NCI-H2029 (cell line): ENCODE measurements around the gene SPECC1.
"Not testable (repeated sequence)": the region's sequence is repeated elsewhere in the genome, so short reads cannot be mapped to it uniquely, and the experiment has no call there.

Experiments
- DNase-seq: peaks from one replicate; lab custom pipeline; 2025; lab: John Stamatoyannopoulos, UW

Gene SPECC1

DNA sequence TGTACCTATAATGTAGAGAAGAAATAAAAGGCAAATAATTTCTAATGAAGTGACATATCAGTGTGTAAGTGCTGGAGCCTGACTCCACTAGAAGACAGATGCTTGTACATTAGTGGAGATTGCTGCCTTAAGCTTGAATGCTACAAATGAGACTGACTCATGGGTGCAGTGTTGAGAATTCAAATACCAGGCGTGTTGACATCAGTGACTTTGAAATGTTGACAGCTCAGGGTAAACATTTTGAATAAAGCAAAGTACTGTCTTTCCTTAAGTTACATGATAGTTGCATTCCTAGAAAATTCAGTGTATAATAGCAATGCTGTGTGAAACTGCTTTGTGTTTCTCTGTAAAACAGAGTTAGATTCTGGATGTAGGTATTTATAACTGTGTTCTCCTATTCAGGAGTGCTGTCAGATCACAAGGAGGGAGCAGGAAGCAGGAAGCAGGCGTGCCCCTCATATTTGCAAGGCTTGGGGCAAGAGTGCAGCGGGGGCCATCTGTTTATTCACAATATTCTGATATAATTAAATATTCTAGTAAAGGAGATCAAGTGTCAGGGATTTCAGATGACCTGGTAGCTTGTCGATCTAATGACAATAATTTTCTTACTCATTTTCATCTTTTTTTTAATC lies 119.0 kb downstream of the SPECC1 start:
- no peak for DNase-seq

DNA sequence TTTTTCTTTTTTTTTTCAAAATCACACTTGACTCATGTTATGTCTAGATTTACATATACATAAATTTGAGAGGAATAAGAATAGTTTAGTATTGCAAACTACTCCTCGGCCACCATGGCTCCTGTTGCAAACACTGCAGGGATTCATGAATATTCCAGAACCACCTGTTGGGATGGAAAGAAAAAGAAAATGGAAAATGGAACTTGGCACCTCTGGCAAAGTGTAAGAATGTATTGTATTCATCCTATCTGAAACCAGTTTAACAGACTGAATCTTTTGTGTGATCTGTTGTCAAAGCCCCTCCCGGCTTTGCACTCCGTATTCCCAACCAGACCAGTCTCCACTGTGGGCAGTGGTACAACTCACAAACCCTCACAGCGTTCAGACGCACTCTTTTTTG lies 124.4 kb downstream of the SPECC1 start:
- no peak for DNase-seq

DNA sequence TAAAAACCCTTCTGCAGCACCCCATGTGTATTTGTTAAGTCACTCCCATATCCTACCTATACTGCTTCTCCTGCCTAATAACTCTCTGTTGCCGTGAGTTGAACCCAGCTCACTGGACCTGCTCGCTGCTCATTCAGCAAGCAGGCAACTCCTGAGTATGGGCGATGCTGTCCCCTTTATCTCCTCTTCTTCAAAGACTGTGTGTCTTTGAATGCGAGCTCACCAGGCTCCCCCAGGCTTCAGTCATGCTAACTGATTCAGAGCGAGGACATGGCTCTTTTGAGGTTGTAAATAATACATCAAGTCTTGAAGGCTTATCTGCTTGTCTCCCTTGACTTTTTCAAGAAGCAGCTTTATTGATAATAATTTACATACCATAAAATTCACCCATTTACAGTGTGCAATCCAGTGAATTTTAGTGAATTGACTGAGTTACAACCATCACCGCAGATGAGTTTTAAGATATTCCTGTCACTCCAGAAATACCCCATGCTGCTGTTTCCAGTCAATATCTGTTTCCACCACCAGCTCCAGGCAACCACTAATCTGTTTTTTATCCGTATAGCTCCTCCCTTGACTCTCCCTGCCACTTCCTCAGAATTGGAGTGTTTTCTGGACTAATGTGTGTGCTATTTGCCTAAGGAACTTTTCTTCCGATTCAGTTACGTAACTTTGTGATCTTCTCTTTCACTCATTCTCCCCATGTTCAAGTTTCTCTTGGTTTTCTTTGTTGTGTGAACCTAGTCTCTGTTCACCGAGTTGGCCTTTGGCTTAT lies 132.2 kb downstream of the SPECC1 start:
- no peak for DNase-seq

GRCh38 chr17:20142268-20142667 lies 133.1 kb downstream of the SPECC1 start:
- DNase-seq = no peak

GRCh38 chr17:20143740-20144139 lies 134.6 kb downstream of the SPECC1 start:
- DNase-seq = no peak

- no peak for DNase-seq
Measured at GRCh38 chr17:20145567-20145966, 136.4 kb downstream of the SPECC1 start.

DNA sequence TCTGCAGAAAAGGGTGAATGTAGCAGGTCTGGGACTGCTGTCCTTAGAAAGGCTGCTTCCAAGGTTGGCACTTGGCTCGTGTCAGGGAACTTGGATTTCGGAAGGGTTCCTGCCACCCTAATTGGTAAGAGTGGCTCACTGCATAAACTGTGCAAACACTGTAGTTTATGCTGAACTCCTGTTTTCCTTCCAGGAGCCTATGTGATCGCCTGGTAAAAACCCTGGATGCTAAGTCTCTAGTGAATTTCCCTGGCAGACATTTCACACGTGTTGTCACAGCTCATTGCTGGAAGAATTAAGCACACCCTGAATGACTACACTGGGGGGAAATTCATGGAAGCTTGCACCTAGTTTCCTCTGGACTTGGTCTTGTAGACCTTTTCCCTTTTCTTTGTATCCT lies 140.1 kb downstream of the SPECC1 start:
- no peak for DNase-seq

DNA sequence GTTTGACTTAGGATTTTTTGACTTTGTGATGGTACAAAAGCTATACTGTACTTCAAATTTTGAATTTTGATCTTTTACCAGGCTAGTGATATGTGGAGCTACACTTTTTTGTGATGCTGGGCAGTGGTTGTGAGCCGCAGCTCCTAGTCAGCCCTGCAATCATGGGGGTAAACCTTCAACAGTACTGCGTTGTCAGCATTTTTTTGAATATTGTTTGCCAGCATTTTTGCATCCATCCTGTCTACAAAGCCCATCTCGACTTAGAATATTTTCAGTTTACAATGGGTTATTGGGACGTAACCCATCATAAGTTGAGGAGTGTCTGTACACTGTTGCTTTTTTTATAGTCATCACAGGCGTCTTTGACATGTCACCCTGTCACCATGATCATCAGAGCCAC lies 142.0 kb downstream of the SPECC1 start:
- no peak for DNase-seq

DNA sequence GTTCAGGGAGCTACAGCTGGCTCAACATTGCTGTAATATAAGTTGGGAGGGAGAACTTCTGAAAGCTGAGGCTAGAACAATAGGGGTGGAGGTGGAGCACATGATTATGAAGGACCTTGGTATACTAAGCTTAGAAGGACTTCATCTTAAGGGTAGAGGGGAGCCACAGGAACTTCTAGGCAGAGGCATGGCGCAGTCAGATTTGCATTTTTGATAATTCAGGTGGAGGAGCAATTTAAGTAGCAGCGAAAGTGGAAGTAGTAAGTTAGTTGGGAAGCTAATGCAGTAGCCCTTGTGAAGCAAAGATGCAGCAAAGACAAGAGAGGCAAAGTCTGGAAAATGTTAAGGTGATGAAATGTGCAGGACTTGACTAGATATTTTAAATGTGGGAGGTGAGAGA lies 144.1 kb downstream of the SPECC1 start:
- DNase-seq = no peak

DNA sequence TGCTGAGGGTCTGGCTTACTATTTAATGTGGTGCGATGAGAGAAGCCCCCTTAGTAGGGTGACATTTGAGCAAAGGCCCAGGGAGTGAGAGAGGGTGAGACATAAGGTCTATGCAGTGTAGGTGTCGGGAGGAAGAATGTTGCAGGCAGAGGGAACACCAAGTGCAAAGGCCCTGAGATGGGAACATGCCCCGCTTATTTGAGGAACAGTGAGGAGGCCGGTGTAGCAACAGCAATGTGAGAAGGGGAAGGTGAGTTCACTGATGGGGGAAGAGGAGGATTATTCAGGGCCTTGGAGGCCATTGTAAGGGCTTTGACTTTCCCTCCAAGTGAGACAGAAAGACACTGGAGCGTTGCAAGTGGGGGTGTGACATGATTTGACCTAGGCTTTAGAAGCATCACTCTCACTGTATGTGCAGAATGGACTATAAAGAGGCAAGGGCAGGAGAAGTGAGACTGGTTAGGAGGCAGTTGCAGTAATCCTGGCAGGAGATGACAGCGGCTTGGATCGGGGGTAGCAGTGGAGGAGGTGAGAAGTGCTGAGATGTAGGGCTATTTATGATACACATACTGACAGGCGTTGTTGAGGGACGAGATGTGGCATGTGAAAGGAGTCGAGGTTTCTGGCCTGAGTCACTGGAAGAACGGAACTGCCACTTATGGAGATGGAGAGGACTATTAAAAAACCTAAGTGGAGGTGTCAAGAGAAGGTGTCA lies 145.3 kb downstream of the SPECC1 start:
- DNase-seq = no peak

DNA sequence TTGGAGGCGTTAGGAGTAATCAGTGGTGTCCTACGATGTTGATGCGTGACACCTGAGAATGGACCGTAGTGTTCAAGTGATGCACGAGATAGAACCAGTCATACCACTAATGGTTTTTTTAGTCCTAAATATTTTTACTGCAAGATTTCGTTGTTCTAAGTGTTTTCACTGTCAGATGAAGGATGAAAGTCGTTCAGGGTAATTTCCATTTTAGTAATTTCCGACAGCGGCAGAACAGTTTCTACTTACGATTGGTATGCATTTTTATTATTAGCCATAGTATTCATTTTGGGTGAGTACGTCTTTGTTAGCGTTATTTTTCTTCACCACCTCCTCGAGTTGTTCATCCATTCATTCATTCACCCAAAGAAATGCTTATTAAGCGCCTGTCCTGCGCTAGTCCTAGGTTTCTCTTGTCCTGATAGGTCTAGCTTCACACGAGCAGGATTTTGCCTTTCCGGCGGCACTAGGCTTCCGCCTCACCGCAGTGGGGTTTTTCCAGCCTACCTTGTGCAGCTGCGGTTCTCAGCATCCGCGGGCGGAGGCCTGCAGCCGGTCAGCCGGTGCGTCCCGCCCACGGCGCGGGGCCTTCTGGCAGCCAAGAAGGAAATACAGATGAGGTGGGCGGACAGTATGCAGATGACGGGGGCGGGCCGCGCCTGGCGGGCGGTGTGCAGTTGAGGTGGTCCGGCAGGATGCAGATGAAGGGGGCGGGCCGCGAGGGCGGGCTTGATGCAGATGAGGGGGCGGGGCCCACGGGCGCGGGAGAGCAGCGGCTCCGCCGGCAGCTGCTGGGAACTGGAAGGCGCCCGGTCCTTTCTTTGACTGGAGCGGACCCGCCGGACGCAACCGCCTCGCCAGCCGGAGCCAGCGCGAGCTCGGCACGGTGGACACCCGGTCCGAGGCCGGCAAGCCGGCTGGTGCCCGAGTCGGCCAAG lies 146.4 kb downstream of the SPECC1 start:
- peak; percentile 88 for DNase-seq

GRCh38 chr17:20156196-20157000 lies 147.2 kb downstream of the SPECC1 start:
- DNase-seq = no peak

DNA sequence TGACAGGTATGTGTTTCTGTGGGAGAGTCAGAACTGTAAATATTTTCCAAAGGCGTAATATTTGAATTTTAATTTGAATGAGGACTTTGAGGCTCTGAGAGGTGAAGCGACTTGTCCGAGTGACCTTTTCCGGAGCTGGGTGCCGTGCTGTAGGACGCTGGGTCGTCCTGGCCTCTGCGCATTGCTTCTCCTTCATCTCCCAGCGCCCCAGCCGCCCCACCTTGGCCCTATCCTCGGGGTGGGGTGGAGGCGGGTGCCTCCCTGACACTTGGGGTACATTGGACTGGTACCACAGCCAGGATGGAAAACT lies 147.8 kb downstream of the SPECC1 start:
- DNase-seq = no peak

GRCh38 chr17:20158580-20158979 lies 149.4 kb downstream of the SPECC1 start:
- no peak for DNase-seq

GRCh38 chr17:20159406-20160069 lies 150.4 kb downstream of the SPECC1 start:
- DNase-seq = no peak

- DNase-seq = not testable (repeated sequence)
Measured at GRCh38 chr17:20165516-20165915, 156.4 kb downstream of the SPECC1 start.

DNA sequence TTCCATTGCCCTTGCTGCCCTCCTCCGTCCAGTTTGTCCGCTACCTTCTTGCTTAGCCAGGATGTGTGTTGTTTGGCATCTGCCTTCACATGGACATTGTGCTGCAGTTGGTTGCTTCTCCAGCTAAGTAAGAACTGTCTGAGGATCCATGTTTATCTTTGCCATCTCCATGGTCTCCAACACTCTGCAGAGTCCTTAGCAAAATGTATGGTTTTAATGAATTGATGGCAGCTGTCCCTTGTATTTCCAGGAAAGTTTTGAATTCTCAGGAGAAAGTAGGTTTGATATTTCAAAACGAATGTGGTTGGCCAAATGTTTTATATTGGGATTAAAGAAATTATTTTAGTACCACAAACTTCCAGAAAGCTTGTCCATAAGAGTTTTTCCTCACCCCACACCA lies 160.9 kb downstream of the SPECC1 start:
- DNase-seq = no peak

DNA sequence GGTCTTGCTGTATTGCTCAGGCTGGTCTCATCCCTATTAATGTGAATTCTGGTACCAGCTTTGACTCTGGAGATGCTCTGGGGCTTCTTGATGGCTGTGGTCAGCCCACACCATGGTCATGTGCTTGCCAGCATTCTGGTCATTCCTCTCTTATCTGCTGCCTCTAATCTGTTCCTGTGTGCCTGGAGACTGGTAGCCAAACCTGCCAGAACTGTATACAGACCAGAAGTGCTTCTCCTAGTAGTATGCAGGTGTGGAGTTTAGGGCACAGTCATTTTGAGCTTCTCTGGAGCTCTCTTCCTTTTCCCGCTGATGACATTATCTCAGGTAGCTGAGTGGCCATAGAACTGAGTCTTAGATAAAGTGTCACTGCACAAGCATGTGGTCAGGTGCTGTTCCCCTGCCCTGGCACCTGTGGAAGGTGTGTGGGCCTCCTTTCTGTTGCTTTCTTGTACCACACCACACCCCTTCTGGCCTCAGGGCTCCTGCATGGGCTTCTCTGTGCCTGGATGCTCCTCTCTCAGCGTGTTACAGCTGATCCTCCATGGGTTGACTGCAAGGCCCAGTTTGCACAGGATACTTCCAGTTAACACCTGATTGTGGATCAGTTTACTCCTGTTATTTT lies 162.7 kb downstream of the SPECC1 start:
- no peak for DNase-seq

- DNase-seq = no peak
Measured at GRCh38 chr17:20172376-20172775, 163.2 kb downstream of the SPECC1 start.

GRCh38 chr17:20173091-20173490 lies 163.9 kb downstream of the SPECC1 start:
- no peak for DNase-seq
